IMR-90 (cell line): Measurements from ENCODE around the gene GGN.

Source experiments
- CHD1 ChIP-seq: IDR thresholded peaks from 2 replicates; pipeline ENCODE4 v1.6.1; 2012; ENCODE audit warnings: low read depth, low read length, improper control_type of control experiment
- CTCF ChIP-seq: conservative IDR thresholded peaks from 2 replicates; pipeline ENCODE4 v1.5.1; 2012; ENCODE audit warnings: mild to moderate bottlenecking, low read depth, low read length, improper control_type of control experiment
- FOS ChIP-seq: fragments of 150-350 bp; IDR thresholded peaks from 2 replicates; pipeline ENCODE4 v1.6.1; 2016; ENCODE audit warnings: low read depth, low read length
- MAZ ChIP-seq: IDR thresholded peaks from 2 replicates; pipeline ENCODE4 v1.6.1; 2012; ENCODE audit warnings: low read depth, mild to moderate bottlenecking, low read length, improper control_type of control experiment, moderate library complexity, borderline replicate concordance
- POLR2A ChIP-seq: IDR thresholded peaks from 2 replicates; pipeline ENCODE4 v1.6.1; 2012; ENCODE audit warnings: mild to moderate bottlenecking, low read depth, low read length
- RAD21 ChIP-seq: IDR thresholded peaks from 2 replicates; pipeline ENCODE4 v1.6.1; 2012; ENCODE audit warnings: low read length, improper control_type of control experiment
- SMC3 ChIP-seq: fragments of 150-350 bp; IDR thresholded peaks from 2 replicates; pipeline ENCODE4 v1.6.1; 2016; ENCODE audit warnings: low read depth, mild to moderate bottlenecking, antibody characterized with exemption, low read length, moderate library complexity

GRCh38 chr19:38360351-38360750 is 27.5 kb downstream of the GGN start:
- no peak for TF ChIP-seq CTCF
- TF ChIP-seq MAZ = no peak
- TF ChIP-seq FOS = no peak
- TF ChIP-seq POLR2A = no peak
- no peak for TF ChIP-seq CHD1
- TF ChIP-seq RAD21 = no peak
- TF ChIP-seq SMC3 = no peak
